ENCODE measurements around the gene SNRNP25.

- no peak for TF ChIP-seq POLR2A (IDR thresholded peaks at IDR 0.05)
- no peak for TF ChIP-seq POLR2AphosphoS5 (IDR thresholded peaks at IDR 0.05)
- no peak for TF ChIP-seq CTCF (IDR thresholded peaks at IDR 0.05)
Measured at GRCh38 chr16:35678-36305, 17.8 kb upstream of the SNRNP25 start.
